ENCODE results near the gene ABCB6.
"Not testable (repeated sequence)": the region's sequence is repeated elsewhere in the genome, so short reads cannot be mapped to it uniquely, and the experiment has no call there.

The ABCB6 gene

GRCh38 chr2:219218732-219219701 lies at the start of gene ABCB6:
TSS of gene ABCB6 (minus strand) at chr2:219218958. CDS start at chr2:219218673, 285 bp downstream.
- peak; percentile 67 to 81 for DNase-seq (ENCODE audit: low read depth in 1 of 2, low spot score in 1 of 2)

- no peak for DNase-seq (ENCODE audit: low read depth in 1 of 2, low spot score in 1 of 2)
Measured at GRCh38 chr2:219268294-219268693, 49.5 kb upstream of the ABCB6 start.

GRCh38 chr2:219266886-219267285 lies 48.1 kb upstream of the ABCB6 start:
- no peak for DNase-seq (ENCODE audit: low read depth in 1 of 2, low spot score in 1 of 2)

- DNase-seq (ENCODE audit: low read depth in 1 of 2, low spot score in 1 of 2): no peak
Measured at GRCh38 chr2:219266232-219266631, 47.5 kb upstream of the ABCB6 start.

GRCh38 chr2:219261024-219261855 lies 42.5 kb upstream of the ABCB6 start:
- no peak for DNase-seq (ENCODE audit: low read depth in 1 of 2, low spot score in 1 of 2)

GRCh38 chr2:219258942-219259341 lies 40.2 kb upstream of the ABCB6 start:
- not testable (repeated sequence) for DNase-seq (ENCODE audit: low read depth in 1 of 2, low spot score in 1 of 2)

GRCh38 chr2:219254590-219255201 lies 35.9 kb upstream of the ABCB6 start:
- no peak for DNase-seq (ENCODE audit: low read depth in 1 of 2, low spot score in 1 of 2)

- DNase-seq (ENCODE audit: low read depth in 1 of 2, low spot score in 1 of 2): peak; percentile 88 to 89
Measured at GRCh38 chr2:219253753-219254589, 35.2 kb upstream of the ABCB6 start, which contains the start of gene TUBA4A. TSS of gene TUBA4A (minus strand) at chr2:219253918. CDS start at chr2:219253858, 60 bp downstream.

GRCh38 chr2:219252900-219253752 lies 34.4 kb upstream of the ABCB6 start, which contains the start of gene TUBA4B:
TSS of gene TUBA4B (plus strand) at chr2:219253243. CDS start at chr2:219253408, 165 bp downstream.
- peak; percentile 17 to 21 for DNase-seq (ENCODE audit: low read depth in 1 of 2, low spot score in 1 of 2)

GRCh38 chr2:219252570-219252899 lies 33.8 kb upstream of the ABCB6 start:
- no peak for DNase-seq (ENCODE audit: low read depth in 1 of 2, low spot score in 1 of 2)

- peak in 1 of 2 donors; percentile 8 for DNase-seq (ENCODE audit: low read depth in 1 of 2, low spot score in 1 of 2)
Measured at GRCh38 chr2:219252084-219252483, 33.3 kb upstream of the ABCB6 start.

GRCh38 chr2:219251656-219252055 lies 32.9 kb upstream of the ABCB6 start:
- no peak for DNase-seq (ENCODE audit: low read depth in 1 of 2, low spot score in 1 of 2)

- DNase-seq (ENCODE audit: low read depth in 1 of 2, low spot score in 1 of 2): no peak
Measured at GRCh38 chr2:219250049-219250781, 31.5 kb upstream of the ABCB6 start.

GRCh38 chr2:219249203-219249980 lies 30.6 kb upstream of the ABCB6 start:
- DNase-seq (ENCODE audit: low read depth in 1 of 2, low spot score in 1 of 2): peak in 1 of 2 donors; percentile 14

- DNase-seq (ENCODE audit: low read depth in 1 of 2, low spot score in 1 of 2): no peak
Measured at GRCh38 chr2:219248845-219249202, 30.1 kb upstream of the ABCB6 start.

- peak; percentile 27 to 31 for DNase-seq (ENCODE audit: low read depth in 1 of 2, low spot score in 1 of 2)
Measured at GRCh38 chr2:219247678-219248642, 29.2 kb upstream of the ABCB6 start.

GRCh38 chr2:219246559-219246958 lies 27.8 kb upstream of the ABCB6 start:
- no peak for DNase-seq (ENCODE audit: low read depth in 1 of 2, low spot score in 1 of 2)

All from stimulated activated CD4-positive, alpha-beta T cell treated with anti-CD3 and anti-CD28 coated beads, Interleukin-15, amount 100 ng/mL, for 1 hour (primary cell).